ENCODE results near the gene PACSIN1.
A peak's percentile ranks its signal among the peaks of the same experiment; 100 is the strongest.

PACSIN1 gene

DNA sequence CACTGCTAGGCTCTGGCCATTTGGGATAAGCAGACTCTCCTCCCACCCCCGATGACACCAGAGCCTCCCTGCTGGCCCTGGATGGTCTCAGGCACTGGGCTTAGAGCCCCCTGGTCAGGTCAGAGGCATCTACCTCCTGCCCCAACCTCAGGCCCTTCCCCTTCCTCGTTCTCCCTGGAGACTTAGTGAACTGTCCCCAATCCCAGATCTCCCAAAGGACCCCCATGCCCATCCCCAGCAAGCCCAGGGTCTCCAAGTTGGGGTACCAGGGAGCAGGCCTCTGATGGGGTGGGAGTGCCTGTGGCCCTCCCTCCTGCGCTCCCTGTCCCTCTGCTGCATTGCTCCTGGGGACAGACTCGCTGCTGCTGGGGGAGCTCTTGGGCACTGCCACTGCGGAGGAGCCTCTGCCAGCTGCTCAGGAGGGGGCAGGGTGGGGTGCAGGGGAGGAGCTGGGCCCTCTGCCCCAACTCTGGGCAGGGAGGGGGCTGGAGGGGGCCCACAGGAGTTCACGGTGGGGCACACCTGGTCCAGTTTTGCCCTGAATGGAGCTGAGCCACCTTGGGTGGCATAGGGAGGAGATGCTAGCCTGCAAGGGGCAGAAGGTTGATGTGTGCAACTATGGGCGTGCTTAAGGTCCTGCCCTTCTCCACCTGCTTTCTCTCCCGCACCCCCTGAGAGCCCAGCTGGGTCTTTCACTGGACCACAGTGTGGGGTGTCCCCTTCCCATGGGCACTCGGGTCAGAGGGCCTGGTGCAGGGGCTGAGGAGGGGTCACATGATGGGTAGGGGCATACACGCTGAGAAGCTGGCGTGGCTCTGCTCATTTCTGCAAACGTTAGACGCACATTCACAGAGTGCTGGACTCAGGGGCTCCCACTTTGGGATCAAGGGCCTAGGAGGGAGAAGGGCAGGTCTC, 49.9 kb downstream of the PACSIN1 start:
- no peak for DNase-seq

- no peak for DNase-seq
Measured at GRCh38 chr6:34516391-34517324, 50.8 kb downstream of the PACSIN1 start.

DNA sequence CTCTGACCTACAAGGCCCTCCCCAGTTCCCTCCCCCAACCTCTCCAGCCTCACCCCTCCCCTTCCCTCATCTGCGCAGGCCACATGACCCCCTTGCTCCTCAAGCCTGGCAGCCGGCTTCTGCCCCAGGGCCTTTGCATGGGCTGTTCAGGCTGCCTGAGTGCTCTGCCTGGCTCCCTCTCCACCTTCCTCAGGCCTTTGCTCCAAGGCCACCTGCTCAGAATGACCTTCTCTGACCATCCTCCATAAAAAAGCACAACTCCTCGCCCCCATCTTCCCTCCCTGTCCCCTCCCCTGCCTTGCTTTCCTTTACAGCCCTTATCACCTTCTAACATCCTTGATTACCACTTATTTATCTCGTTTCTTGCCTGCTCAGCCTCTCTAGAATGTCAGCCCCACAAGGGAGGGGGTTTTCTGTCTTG, 51.6 kb downstream of the PACSIN1 start:
- DNase-seq, result no peak

DNA sequence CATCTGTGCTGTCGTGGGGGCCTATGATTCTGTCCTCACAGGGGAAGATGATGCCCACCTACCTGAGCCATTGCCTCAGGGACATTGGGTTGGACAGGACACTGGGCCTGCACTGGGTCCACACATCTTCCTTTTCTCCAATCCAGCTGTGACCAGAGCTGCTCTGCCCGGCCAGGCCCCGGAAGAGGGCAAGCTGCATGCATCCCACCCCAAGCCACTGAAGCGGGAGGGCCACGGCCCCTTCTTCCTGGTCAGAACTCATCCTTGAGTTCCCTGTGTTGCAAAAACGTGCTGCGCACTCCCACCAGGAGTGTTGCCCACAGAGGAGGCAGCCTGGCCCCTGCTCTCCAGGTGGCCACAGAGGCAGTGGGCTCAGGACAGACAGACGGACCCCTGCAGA, 52.1 kb downstream of the PACSIN1 start:
- no peak for DNase-seq

DNA sequence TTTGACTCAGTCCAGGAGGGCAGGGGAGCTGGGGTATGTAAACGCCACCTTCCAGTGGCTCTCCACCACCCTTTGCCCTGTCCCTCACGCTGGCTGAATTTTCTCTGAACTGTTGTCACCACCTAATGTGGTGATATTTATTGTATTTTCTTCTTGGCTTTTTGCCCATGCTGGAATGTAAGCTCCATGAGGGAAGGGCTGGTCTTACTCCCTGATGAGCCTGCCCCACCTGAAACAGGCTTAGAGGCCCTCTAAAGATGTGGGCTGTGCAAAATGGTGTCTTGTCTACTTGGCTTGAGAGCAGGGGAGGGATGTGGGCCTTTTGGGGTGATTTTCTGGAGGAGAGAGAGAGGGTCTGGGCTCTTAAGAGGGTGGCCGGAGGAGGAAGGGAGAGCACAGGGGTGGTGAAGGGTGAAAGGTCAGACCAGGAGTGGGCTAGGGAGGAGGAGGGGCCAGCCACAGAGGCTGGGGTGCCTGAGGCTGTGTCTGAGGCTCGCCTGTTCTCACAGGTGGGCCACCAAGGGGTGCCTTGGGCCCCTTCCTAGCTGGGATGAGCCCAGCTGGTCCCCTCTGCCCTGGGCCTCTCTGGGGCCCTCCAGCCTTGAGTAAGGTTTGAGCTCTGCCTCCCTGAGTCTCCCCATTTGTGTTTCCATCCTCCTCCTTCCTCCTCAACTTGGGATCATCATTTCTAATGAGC, 52.9 kb downstream of the PACSIN1 start:
- no peak for DNase-seq

DNA sequence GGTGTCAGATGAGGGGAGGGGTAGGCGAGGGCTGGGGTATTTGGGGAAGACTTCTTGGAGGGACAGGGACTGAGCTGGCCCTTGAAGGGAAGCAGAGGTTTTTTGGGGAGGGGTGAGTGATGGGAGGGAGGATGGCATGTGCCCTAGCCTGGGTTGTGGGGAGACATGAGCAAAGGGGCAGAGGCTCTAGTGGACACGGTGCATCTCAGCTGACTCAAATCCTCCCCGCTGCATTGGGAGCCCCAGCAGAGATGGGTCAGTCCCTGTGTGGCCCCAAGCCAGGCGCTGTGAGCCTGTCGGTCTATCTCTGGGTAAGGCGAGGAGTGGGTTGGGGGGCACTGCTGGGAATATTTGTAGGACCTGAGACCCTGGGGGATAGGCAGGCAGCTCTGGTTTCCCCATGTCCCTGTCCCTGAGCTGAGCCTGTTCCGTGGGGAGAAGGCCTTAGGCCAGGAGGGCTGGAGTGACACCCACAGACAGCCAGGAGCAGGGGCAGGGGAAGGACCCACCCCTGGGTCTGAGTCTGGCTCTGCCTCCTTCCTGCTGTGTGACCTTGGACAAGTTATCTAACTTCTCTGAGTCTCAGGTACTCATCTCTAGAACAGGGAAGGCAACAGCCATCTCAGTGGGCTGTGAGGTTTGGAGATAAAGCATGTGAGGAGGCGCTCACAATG, 54.2 kb downstream of the PACSIN1 start:
- DNase-seq, result no peak

DNA sequence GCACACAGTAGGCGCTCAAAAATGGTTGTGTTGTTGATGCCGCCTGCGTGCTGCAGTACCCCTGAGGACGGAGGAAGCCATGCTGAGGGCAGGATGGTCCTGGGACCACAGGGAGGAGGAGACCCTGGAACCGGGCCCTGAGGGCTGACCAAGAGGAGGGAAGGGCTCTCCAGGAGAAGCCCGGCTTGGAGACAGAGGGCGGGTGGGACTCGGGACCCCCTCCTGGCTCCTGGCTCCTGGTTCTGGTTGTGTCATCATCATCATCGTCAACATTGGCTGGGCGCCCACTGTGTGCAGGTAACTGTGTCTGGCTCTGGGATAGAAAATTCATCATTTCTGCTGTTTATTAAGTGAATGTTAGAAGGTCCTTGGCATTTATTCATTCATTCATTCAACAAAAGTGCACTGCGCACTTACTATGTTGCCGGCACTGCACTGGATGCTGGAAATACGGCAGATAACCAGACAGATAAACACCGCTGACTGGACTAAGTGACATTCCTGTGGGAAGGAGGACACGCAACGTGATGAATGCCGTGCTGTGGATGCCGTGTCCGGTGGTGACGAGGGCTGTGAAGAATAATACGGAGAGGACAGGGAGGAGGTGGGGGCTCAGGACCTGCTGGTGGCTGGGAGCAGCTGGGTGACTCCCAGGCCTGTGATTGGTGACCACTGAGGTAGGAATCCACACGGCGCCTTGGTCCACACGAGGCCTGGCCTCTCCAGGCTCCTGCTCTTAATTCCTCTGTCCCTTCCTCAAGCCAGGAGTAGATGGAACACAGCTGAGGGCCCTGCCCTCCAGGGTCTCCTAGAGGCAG, 55.0 kb downstream of the PACSIN1 start:
- DNase-seq, result no peak

DNA sequence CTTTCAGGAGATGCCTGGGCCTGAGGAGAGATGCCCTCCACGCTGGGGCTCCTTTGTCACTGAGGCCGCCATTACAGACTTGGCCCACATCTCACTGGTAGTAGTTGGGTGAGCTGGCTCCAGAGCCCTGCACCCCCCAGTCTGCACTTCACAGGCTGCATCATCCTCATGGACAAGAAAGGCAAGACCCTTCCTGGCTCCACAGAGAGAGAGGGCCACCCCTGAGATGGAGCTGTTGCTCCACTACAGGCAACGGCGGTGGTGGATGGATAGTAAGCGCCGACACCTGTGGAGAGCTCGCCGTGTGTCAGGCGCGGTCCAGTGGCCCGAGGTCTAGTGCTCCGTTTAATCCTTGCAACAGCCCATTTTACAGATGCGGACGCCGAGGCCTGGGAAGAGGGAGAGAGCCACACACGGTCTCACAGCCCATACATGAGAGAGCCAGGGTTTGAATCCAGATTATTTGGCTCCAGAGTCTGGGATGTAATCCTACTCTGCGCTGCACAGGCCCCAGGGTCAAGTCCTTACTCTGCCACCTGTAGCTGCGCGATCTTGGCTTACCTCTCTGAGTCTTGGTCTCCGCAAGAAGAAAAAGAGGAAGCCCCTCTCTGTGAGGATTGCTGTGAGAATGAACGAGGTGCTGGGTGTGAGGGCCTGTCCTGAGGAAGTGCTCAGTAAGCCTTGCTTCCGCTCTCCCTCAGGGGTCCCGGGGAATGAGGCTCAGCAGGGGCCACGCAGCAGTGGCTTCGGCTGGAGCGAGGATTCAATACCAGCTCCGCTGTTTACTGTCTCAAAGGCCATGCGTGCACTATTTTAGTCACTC, 55.8 kb downstream of the PACSIN1 start:
- no peak for DNase-seq

- DNase-seq, result no peak
Measured at GRCh38 chr6:34522761-34523160, 56.9 kb downstream of the PACSIN1 start.

GRCh38 chr6:34523441-34524206, 57.7 kb downstream of the PACSIN1 start:
- DNase-seq, result no peak

- DNase-seq, result no peak
Measured at GRCh38 chr6:34524499-34524898, 58.6 kb downstream of the PACSIN1 start.

GRCh38 chr6:34524971-34525370, 59.1 kb downstream of the PACSIN1 start:
- DNase-seq, result no peak

- DNase-seq, result no peak
Measured at GRCh38 chr6:34525431-34526175, 59.7 kb downstream of the PACSIN1 start.

GRCh38 chr6:34526241-34526972, 60.5 kb downstream of the PACSIN1 start:
- no peak for DNase-seq

DNA sequence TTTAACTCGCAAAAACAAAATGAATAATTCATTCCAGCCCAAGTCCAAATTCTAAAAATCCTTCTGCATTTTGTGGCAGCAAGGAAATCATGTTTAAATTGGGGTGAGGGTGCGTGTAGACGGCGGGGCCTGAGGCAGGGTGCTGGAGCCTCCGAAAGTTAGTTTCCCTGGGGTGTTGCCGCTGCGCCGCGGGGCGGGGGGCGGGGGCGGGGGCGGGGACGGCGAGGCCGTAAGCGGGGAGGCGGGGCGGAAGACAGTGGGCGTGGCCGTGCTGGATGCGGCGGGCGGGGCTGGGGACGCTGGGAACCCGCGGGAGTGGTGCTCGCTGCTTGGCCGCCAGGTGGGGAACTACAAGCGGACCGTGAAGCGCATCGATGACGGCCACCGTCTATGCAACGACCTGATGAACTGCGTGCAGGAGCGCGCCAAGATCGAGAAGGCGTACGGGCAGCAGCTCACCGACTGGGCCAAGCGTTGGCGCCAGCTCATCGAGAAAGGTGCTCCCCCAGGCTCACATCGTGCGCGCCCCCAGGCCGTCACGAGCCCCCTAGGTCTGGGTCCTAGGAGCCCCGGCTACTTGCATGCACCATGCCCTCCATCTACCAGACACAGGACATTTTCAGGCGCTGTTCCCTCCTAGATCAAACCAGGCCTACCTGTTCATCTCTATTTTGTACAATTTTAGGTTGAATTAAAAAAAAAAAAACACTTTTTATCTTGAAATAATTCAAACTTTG, 61.3 kb downstream of the PACSIN1 start:
- peak; percentile 62 for DNase-seq

DNA sequence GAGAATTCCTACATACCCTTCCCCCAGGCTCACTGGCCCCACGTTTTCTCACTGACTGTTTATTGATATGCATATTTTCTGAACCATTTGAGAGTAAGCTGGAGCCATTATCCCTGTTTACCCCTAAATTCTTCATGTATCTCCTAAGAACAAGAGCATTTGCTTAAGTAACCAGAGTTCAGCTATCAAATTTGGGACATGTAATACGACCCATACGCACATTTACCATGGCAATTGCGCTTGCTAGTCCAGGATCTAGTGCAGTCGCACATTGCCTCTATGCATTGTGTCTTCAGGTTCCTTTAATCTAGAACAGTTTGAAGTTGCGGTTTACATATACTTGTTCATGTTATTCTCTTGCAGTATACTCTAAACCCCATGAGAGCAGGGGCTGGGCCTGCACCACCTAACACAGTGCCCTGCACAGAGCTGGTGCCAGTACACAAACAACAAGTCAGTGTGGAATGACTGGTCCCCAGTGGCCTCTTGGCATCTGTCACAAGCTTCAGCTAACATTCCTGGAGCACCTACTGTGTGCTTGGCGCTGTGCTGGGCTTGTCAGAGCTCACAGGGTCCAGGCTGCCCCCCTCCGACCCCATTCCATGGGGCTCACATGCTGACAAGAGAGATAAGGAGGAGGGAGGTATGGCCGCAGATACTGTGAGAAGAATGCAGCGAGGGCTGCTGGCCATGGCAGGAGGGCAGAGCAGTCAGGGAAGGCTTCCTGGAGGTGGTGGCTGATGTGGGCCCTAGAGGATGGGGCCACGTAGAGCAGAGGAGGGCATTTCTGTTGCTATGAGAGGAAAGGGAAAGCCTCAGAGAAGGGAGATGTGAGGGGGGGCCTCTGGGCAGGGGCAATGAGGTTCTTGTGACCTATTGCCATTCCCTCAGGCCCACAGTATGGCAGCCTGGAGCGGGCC, 62.1 kb downstream of the PACSIN1 start:
- DNase-seq, result no peak

All from NCI-H2107 (cell line).